ENCODE results near the gene LHFPL2.

Gene LHFPL2

GRCh38 chr5:78567617-78568016, 81.0 kb downstream of the LHFPL2 start:
- DNase-seq (ENCODE audit: low spot score) = no peak

- no peak for DNase-seq (ENCODE audit: low spot score)
Measured at GRCh38 chr5:78566747-78567425, 81.7 kb downstream of the LHFPL2 start.

GRCh38 chr5:78565395-78565794, 83.2 kb downstream of the LHFPL2 start:
- DNase-seq (ENCODE audit: low spot score) = no peak

GRCh38 chr5:78563621-78564020, 85.0 kb downstream of the LHFPL2 start:
- DNase-seq (ENCODE audit: low spot score) = no peak

- DNase-seq (ENCODE audit: low spot score) = no peak
Measured at GRCh38 chr5:78562714-78563330, 85.8 kb downstream of the LHFPL2 start.

- DNase-seq (ENCODE audit: low spot score) = no peak
Measured at GRCh38 chr5:78562001-78562400, 86.6 kb downstream of the LHFPL2 start.

GRCh38 chr5:78561261-78561660, 87.3 kb downstream of the LHFPL2 start:
- DNase-seq (ENCODE audit: low spot score) = no peak

GRCh38 chr5:78560000-78560855, 88.3 kb downstream of the LHFPL2 start:
- DNase-seq (ENCODE audit: low spot score) = no peak

- no peak for DNase-seq (ENCODE audit: low spot score)
Measured at GRCh38 chr5:78557601-78558000, 91.0 kb downstream of the LHFPL2 start.

GRCh38 chr5:78555870-78556269, 92.7 kb downstream of the LHFPL2 start:
- DNase-seq (ENCODE audit: low spot score) = no peak

GRCh38 chr5:78554670-78555069, 93.9 kb downstream of the LHFPL2 start:
- DNase-seq (ENCODE audit: low spot score) = no peak

- DNase-seq (ENCODE audit: low spot score) = no peak
Measured at GRCh38 chr5:78553580-78554353, 94.8 kb downstream of the LHFPL2 start.

GRCh38 chr5:78552729-78553342, 95.7 kb downstream of the LHFPL2 start:
- no peak for DNase-seq (ENCODE audit: low spot score)

- DNase-seq (ENCODE audit: low spot score) = no peak
Measured at GRCh38 chr5:78550891-78551290, 97.7 kb downstream of the LHFPL2 start.

- DNase-seq (ENCODE audit: low spot score) = no peak
Measured at GRCh38 chr5:78549043-78549442, 99.5 kb downstream of the LHFPL2 start.

GRCh38 chr5:78547731-78548615, 100.6 kb downstream of the LHFPL2 start:
- DNase-seq (ENCODE audit: low spot score) = no peak

- DNase-seq (ENCODE audit: low spot score) = no peak
Measured at GRCh38 chr5:78547183-78547582, 101.4 kb downstream of the LHFPL2 start.

GRCh38 chr5:78546276-78546996, 102.1 kb downstream of the LHFPL2 start:
- DNase-seq (ENCODE audit: low spot score) = no peak

- no peak for DNase-seq (ENCODE audit: low spot score)
Measured at GRCh38 chr5:78545406-78545805, 103.2 kb downstream of the LHFPL2 start.

- DNase-seq (ENCODE audit: low spot score) = no peak
Measured at GRCh38 chr5:78544561-78545201, 103.9 kb downstream of the LHFPL2 start.

Data from ecto neural progenitor cell (in vitro differentiated cells).